Stimulated activated CD4-positive, alpha-beta T cell treated with anti-CD3 and anti-CD28 coated beads, Interleukin-12 subunit alpha, Interleukin-12 subunit beta, amount 100 ng/mL, for 4 hours (primary cell): Measurements from ENCODE around the gene RPS6KB2.
"Not testable (repeated sequence)": the region's sequence is repeated elsewhere in the genome, so short reads cannot be mapped to it uniquely, and the experiment has no call there.

Experiments
- DNase-seq: peaks from one replicate; pipeline ENCODE4 v3.0.0-alpha.2; 2020

RPS6KB2 gene

DNA sequence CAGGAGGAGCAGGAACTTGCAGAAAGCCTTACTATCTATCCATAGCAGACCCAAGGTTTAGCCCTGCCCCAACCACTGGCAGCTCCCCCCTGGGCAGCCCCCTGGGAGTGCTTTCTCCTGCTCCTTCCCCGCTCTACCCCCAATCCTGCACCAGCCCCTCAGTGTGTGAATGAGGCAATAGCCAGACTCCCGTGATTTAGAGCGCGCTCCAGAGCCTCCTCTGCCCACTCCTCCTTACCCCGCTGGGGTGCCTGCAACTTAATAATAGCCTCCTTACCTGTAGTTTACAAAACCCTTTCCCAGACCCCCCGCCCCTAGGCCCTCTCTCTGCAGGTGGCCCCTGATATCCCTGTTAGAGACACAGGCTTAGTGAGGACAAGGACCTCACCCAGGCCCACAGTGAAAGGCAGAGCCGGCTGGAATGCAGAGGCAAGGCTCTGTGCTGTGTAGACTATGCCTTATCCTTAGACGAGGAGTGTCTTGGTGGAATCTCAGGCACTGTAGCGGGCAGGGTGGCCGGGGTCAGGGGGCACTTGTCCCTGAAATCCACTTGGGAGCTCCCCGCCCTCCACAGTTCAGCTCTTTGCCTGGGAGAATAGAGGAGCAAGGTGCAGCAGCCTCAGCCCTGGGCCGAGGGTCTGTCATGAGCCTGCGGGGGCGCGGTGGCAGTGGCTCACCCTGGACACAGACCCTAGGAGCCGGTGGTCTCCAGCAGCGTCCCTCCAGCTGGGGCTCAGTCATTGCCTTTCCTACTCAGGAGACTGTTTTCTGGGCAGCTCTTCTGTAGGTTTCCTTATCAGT is 17.1 kb upstream of the RPS6KB2 start:
- DNase-seq, result no peak

GRCh38 chr11:67411785-67412152 is 16.5 kb upstream of the RPS6KB2 start:
- DNase-seq, result no peak

DNA sequence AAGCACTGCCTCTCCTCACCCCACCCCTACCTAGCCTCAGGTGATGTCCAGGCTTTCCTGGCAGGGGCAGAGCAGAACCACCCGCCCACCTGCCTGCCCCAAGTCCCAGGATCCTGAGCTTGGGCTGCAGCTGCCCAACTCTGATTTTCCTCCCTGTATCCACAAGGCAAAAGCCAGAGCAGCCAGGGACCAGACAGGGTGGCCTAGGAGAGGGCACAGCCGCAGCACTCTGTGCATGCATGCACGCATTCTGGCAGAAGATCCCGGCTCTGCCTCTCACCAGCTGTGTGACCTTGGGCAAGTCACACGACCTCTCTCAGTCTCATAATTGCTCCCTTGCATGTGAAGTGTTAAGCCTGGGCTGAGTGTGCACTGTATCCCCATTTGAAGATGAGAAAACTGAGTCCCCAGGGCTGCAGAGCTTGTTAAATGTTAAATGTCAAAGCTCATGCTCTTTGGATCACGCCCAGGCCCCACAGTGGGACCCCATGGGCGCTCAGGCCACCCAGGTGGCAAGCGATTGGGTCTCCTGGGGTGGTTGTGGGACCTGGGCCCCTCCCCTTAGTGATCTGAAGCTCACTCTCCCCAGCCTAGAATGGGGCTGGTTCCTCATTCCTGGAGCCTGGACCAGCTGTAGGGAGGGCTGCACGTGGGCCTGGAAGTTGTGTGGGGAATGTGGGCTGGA is 15.7 kb upstream of the RPS6KB2 start:
- DNase-seq, result no peak

- DNase-seq, result no peak
These were observed 14.9 kb upstream of the RPS6KB2 start for GRCh38 chr11:67413266-67413849.

DNA sequence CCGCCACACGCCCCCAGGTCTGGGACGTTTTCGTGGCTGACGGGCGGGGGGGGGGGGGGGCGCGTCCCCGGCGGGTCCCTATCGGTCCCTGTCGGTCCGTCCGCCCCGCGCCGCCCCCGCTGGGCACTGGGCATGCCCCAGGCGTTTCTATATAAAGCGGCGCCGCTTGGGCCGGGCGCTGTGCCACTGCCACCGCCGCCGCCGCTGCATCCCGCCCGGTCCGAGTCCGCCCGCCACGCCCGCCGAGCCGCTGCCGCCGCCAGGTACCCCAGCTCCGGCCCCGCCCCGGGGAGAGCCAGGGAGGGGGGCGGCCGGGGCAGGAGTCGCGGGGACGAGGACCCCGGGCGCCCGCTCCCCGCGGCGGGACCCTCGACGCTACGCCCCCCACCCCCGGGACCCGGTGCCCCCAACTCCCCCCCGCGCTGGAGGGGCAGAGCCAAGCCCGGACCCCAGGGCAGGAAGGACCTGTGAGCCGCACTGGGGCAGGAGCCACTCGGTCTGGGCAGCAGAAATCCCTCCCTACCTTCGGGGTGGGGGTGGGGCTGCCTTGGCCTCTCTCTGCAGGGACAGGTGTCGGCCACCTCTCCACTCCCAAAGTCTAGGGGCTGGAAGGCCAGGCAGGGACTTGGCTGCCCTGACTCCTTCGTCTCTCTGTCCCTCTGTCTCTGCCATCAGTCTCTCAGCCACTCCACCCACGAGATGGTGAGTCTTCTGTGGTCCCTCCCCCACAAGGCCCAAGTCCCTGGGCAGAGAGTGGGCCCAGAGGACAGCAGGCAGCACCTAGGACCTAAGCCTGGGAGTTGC is 12.6 kb upstream of the RPS6KB2 start, which contains the start of gene CARNS1:
Gene CARNS1 (plus strand): TSS at position 178 of the 804 bp plus-strand sequence. CDS start 522 bp downstream, at position 700.
- DNase-seq, result no peak

DNA sequence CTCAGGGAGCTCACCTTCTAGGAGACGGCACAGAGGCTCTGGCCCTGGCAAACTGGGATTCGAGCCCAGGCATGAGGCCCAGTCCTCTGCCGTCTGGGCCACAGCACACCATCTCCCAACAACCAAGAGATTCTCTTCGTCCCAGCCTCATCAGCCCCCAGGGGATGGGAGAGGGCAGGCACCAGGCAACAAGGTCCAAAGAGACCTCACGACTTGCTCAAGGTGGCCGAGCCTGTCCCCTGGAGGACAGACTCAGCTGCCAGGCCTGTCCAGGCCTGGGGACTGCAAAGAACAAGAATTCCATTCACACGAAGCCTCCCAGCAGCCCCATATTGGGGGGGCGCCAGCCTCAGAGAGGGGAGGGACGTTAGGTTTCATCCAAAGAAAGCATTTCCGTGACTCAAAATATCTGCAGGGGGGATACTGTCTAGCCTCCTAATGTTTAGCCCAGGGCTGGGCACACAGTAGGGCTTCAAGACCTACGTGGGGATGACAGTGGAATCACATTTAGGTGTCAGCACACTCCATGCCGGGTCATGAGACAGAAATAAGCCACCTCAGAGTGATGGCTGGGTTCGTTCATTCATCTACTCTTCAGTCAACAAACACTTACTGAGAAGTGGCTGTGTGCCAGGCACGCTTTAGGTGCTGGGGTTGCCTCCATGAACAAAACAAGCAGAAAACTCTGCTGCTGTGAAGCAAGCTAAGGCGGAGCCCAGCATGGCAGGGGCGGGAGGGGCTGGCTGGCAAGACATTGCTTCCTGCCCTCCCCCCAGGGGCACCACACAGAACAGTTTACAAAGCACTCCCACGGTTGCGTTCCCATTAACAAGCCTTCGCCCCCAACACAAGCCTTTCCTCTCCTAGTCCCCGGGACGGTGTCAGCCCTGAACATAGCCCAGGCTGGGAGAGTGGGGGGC is 11.6 kb upstream of the RPS6KB2 start:
- no peak for DNase-seq

GRCh38 chr11:67417425-67417824 is 10.9 kb upstream of the RPS6KB2 start:
- no peak for DNase-seq

- DNase-seq, result no peak
These were observed 9.6 kb upstream of the RPS6KB2 start for GRCh38 chr11:67418476-67419281.

DNA sequence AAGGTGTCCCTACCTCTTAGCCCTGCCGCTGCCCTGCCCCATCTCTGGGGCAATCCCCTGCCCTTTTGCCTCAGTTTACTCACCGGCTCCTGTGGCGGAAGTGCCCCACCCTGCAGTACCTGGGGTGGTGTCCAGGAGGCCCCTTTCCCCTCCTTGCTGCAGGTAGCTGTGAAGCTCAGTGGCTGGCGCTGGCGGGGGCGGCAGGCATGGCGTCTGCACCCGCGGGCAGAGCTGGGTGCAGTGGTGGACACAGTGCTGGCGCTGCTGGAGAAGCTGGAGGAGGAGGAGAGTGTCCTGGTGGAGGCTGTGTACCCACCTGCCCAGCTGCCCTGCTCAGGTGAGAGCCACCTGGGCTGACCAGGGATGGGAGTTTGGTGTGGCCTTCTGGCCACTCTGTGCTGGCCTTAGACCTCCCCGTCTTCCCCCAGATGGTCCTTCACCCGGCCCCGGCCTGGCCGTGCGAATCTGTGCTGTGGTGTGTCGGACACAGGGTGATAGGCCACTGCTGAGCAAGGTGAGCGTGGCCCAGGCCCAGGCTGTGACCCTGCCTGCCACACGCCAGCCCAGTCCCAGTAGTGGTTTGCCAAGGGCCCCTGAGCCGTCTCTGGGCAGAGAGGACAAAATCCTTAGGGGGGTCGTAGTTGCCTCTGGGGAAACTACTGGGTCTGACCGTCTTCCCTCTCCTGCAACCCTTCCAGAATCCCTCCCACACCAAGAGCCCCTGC is 8.8 kb upstream of the RPS6KB2 start:
- DNase-seq, result no peak

DNA sequence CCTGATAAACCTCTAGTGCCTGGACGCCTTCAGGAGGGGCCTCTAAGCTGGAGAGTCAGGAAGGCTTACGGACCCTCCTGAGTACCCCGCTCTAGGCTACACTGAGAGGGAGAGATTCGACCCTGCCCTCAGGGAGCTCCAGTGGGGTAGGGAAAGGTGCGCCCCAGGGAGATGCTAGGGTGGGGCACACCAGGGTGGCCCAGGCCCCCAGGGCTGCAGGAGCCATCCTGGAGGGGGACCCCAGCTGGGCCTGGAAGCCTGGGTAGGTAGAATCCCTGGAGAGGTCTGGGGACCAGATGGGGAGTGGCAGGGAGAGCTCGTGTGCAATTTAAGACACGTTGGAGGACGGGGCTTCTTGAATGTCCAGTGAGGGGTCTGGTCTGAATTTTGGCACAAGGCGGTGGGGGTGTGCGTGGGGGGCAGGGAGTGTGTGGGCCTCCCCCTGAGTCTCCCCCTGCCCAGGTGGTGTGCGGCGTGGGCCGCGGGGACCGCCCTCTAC is 8.1 kb upstream of the RPS6KB2 start:
- no peak for DNase-seq

DNA sequence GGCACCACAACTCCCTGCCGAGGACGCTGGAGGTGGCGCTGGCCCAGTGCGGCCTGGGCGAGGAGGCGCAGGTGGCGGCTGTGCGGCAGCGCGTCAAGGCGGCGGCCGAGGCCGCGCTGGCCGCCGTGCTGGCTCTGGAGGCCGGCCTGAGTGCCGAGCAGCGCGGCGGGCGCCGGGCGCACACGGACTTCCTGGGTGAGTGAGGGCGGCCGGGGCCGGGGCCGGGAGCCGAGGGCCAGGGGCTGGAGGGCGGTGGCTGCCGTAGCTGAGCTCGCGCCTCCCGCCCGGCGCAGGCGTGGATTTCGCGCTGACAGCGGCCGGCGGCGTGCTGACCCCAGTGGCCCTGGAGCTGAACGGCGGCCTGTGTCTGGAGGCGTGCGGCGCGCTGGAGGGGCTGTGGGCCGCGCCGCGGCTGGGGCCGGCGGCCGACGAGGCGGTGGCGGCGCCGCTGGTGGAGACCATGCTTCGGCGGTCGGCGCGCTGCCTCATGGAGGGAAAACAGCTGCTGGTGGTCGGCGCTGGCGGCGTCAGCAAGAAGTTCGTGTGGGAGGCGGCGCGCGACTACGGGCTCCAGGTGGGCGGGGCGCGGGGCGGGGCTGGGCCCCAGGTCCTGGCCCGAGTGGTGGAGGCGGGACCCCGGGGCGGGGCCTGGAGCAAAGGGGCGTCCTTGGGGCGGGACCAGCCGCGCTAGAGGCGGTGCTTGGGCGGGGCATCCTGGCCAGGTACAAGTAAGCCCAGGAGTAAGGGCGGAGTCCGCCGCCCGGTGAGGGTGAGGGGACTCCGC is 7.5 kb upstream of the RPS6KB2 start:
- DNase-seq, result peak; percentile 100

- DNase-seq, result no peak
These were observed 6.8 kb upstream of the RPS6KB2 start for GRCh38 chr11:67421430-67422031.

GRCh38 chr11:67422891-67423290 is 5.4 kb upstream of the RPS6KB2 start:
- no peak for DNase-seq

DNA sequence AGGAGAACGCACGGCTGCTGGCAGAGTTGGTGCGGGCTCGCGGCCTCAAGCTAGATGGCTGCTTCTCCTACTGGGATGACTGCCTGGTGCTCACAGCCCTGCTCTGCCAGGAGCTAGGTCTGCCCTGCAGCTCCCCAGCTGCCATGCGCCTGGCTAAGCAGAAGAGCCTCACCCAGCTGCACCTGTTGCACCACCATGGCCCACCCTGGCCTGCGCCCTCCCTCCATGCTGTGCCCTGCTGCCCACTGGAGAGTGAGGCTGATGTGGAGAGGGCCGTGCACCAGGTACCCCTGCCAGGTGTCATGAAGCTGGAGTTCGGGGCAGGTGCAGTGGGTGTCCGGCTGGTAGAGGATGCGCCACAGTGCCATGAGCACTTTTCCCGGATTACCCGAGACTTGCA is 4.8 kb upstream of the RPS6KB2 start:
- DNase-seq, result no peak

DNA sequence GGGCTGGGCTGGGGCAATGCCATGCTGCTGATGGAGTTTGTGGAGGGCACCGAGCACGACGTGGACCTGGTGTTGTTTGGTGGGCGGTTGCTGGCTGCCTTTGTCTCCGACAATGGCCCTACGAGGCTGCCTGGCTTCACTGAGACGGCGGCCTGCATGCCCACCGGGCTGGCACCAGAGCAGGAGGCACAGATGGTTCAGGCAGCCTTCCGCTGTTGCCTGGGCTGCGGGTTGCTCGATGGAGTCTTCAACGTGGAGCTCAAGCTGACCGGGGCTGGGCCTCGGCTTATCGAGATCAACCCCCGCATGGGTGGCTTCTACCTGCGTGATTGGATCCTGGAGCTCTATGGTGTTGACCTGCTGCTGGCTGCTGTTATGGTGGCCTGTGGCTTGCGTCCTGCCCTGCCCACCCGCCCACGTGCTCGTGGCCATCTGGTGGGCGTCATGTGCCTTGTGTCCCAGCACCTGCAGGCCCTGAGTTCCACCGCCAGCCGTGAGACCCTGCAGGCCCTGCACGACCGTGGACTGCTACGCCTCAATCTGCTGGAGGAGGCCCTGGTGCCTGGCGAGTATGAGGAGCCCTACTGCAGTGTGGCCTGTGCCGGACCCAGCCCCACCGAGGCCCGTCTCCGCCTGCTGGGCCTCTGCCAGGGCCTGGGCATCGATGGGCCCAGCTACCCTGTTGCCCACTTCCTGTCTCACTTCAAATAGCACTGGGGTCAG is 4.2 kb upstream of the RPS6KB2 start:
- no peak for DNase-seq

DNA sequence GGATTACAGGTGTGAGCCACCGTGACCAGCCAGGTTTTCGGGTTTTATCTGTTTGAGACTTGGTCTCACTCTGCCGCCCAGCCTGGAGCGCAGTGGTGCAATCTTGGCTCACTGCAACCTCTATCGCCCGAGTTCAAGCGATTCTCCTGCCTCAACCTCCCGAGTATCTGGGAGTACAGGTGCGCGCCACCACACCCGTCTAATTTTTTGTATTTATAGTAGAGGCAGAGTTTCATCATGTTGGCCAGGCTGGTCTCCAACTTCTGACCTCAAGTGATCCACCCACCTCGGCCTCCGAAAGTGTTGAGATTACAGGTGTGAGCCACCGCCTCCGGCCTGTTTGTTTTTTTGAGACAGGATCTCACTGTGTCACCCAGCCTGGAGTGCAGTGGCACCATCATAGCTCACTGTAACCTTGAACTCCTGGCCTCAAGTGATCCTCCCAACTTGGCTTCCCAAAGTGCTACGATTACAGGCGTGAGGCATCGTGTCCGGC is 882 bp upstream of the RPS6KB2 start:
- DNase-seq, result not testable (repeated sequence)

DNA sequence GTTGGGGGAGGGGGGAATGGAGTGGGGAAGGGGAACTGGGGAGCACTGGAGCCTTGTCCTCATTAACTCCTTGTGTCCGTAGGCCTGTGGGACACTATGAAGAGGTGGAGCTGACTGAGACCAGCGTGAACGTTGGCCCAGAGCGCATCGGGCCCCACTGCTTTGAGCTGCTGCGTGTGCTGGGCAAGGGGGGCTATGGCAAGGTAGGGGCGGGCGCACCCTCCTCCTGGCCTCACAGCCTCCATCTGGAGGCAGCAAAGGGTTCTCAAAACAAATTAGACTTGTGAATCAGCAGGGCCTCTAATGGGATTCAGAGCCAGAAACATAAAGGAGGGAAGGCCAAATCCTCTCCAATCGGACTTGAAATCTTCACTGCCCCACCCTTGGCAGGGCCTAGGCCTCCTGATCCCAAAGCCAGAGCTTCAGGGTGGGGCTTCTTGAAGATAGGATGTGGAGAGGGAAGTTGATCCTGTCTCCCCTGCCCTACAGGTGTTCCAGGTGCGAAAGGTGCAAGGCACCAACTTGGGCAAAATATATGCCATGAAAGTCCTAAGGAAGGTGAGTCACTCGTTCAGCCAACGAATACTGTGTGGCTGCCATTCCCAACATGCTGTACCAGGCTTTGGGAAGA is 859 bp downstream of the RPS6KB2 start:
- DNase-seq, result no peak

- DNase-seq, result no peak
These were observed 1.4 kb downstream of the RPS6KB2 start for GRCh38 chr11:67429722-67430121.
